HepG2 (cell line): ENCODE measurements around the gene GTPBP6. TPM values are rescaled to one million over a fixed set of nuclear protein-coding genes. Genes with fewer than 3 reads are reported as not detected.

Experiments
- ARHGAP35 ChIP-seq: sonication (generic); formaldehyde crosslinking; IDR thresholded peaks from 2 replicates; pipeline ENCODE4 v1.9.0; 2022; ENCODE audit warnings: mild to moderate bottlenecking, inconsistent platforms, moderate library complexity, missing genetic modification reagents, borderline replicate concordance
- CSRNP2 ChIP-seq: sonication (generic); formaldehyde crosslinking; conservative IDR thresholded peaks from 2 replicates; pipeline ENCODE4 v1.8.0; 2022; ENCODE audit warnings: low read depth, missing genetic modification reagents
- GRHL1 ChIP-seq: sonication (generic); formaldehyde crosslinking; conservative IDR thresholded peaks from 2 replicates; pipeline ENCODE4 v1.8.0; 2022; ENCODE audit warnings: missing genetic modification reagents
- IKZF1 ChIP-seq: fragments of 450-650 bp; IDR thresholded peaks from 2 replicates; pipeline ENCODE4 v1.7.1; 2016
- RERE ChIP-seq: IDR thresholded peaks from 2 replicates; pipeline ENCODE4 v1.6.1; 2016; ENCODE audit warnings: low read depth, missing genetic modification reagents, missing compliant biosample characterization
- SNAPC4 ChIP-seq: sonication (generic); formaldehyde crosslinking; IDR thresholded peaks from 2 replicates; pipeline ENCODE4 v1.4.0; 2020; ENCODE audit warnings: mild to moderate bottlenecking, missing genetic modification reagents
- ZBTB3 ChIP-seq: sonication (generic); formaldehyde crosslinking; IDR thresholded peaks from 2 replicates; pipeline ENCODE4 v1.4.0; 2020; ENCODE audit warnings: low read depth, mild to moderate bottlenecking, moderate library complexity, missing genetic modification reagents, borderline replicate concordance
- ZBTB44 ChIP-seq: sonication (generic); formaldehyde crosslinking; IDR thresholded peaks from 2 replicates; pipeline ENCODE4 v1.4.0; 2020; ENCODE audit warnings: missing genetic modification reagents
- ZNF225 ChIP-seq: sonication (generic); formaldehyde crosslinking; IDR thresholded peaks from 2 replicates; pipeline ENCODE4 v1.4.0; 2020; ENCODE audit warnings: mild to moderate bottlenecking, missing genetic modification reagents
- ZNF543 ChIP-seq: sonication (generic); formaldehyde crosslinking; IDR thresholded peaks from 2 replicates; pipeline ENCODE4 v1.4.0; 2020; ENCODE audit warnings: mild to moderate bottlenecking, missing genetic modification reagents
- ZNF672 ChIP-seq: sonication (generic); formaldehyde crosslinking; IDR thresholded peaks from 2 replicates; pipeline ENCODE4 v1.8.1; 2022; ENCODE audit warnings: missing genetic modification reagents
- ZNF772 ChIP-seq: sonication (generic); formaldehyde crosslinking; IDR thresholded peaks from 2 replicates; pipeline ENCODE4 v1.5.0; 2020; ENCODE audit warnings: mild to moderate bottlenecking, missing genetic modification reagents
- ZNF790 ChIP-seq: sonication (generic); formaldehyde crosslinking; IDR thresholded peaks from 2 replicates; pipeline ENCODE4 v1.8.0; 2022; ENCODE audit warnings: missing genetic modification reagents, mild to moderate bottlenecking, borderline replicate concordance
- polyA plus RNA-seq, 8 experiments: library from polyadenylated mRNA; depleted of rRNA in 3 of 8; stranded (reverse) in 7 of 8; unstranded in 1 of 8; fragments of >200 nt; fragmentation: Illumina TruSeq in 4 of 8; extraction: Trizol in 4 of 8; gene quantifications; 2 replicates each; pipeline versions ENCODE4 v1.2.1 to v1.2.3, GENCODE V29; 2011 to 2016; ENCODE audit warnings: low read depth in 4 of 8, missing spikeins in 1 of 8, mixed read lengths in 1 of 8; ENCODE audit not compliant: insufficient read depth in 1 of 8
- total RNA-seq, 5 experiments: library from RNA; depleted of rRNA; stranded (reverse); fragments of >200 nt; fragmentation: Illumina TruSeq; extraction: Trizol; gene quantifications; 2 replicates each; pipeline ENCODE4 v1.2.3, GENCODE V29; 2016; ENCODE audit warnings: low read depth in 1 of 5

Gene GTPBP6
- total and polyA plus RNA-seq, 2 of the 13 experiments (the other 11 are each of a cell fraction or from before 2014, with no cell fraction given), result 20.2 to 39.6 TPM

GRCh38 chrX:276581-277201 is 41.9 kb downstream of the GTPBP6 start (continued):
- no peak for TF ChIP-seq RERE
- TF ChIP-seq ZNF790 (CRISPR knock-in tag), result no peak
- no peak for TF ChIP-seq ARHGAP35 (CRISPR knock-in tag)
- no peak for TF ChIP-seq ZBTB44 (CRISPR knock-in tag)
- no peak for TF ChIP-seq GRHL1
- TF ChIP-seq SNAPC4 (CRISPR knock-in tag), result no peak
- no peak for TF ChIP-seq ZBTB3
- peak; percentile 30; the same call in 1 of the 2 replicates for TF ChIP-seq ZNF772 (CRISPR knock-in tag)
- no peak for TF ChIP-seq ZNF672 (CRISPR knock-in tag)
- TF ChIP-seq CSRNP2 (CRISPR knock-in tag), result no peak
- no peak for TF ChIP-seq ZNF225 (CRISPR knock-in tag)
- TF ChIP-seq ZNF543, result 0 out of 2 replicates have a peak, but pooled peaks have one; percentile 54
- no peak for TF ChIP-seq IKZF1
